Urinary bladder (tissue), 4 donors: ENCODE results near the gene DUS2. TPM values are rescaled to one million over a fixed set of nuclear protein-coding genes. Genes with fewer than 3 reads are reported as not detected.
A peak's percentile ranks its signal among the peaks of the same experiment; 100 is the strongest.

Experiments
- DNase-seq: peaks from one replicate; pipeline ENCODE4 v3.0.0-alpha.2; 2015; ENCODE audit errors: extremely low spot score
- H3K27ac ChIP-seq: one replicate; pipeline ENCODE4 v1.5.1; 2013; ENCODE audit warnings: low read depth, mild to moderate bottlenecking, moderate library complexity
- H3K36me3 ChIP-seq: one replicate; pipeline ENCODE4 v1.6.1; 2013; ENCODE audit warnings: mild to moderate bottlenecking, moderate library complexity; ENCODE audit not compliant: insufficient read depth
- H3K4me1 ChIP-seq: one replicate; pipeline ENCODE4 v1.6.1; 2013; ENCODE audit warnings: mild to moderate bottlenecking, moderate library complexity; ENCODE audit not compliant: insufficient read depth
- H3K4me3 ChIP-seq: one replicate; pipeline ENCODE4 v1.5.1; 2013; ENCODE audit warnings: low read depth, low read length
- WGBS: extraction: QIAGEN DNeasy Blood & Tissue Kit; methylation state at CpG from one replicate; pipeline ENCODE4 v1.1.7; 2013; 5-methylcytosine and 5-hydroxymethylcytosine counted together
- polyA plus RNA-seq: library from polyadenylated mRNA; stranded (reverse); fragments of 200-250 nt; gene quantifications from one replicate; pipeline ENCODE4 v1.2.3, GENCODE V29; 2013
- total RNA-seq: library from RNA; depleted of rRNA; stranded (reverse); fragments of >200 nt; gene quantifications from one replicate; pipeline ENCODE4 v1.2.3, GENCODE V29; 2014
- donor health status: healthy with polysubstance abuse.
- donor health status: healthy.

The DUS2 gene
- total RNA-seq (14.7 TPM), polyA plus RNA-seq (8.5 TPM)

- peak within 1 kb of the TSS; percentile 86 for H3K27ac ChIP-seq
- peak; percentile 80 for DNase-seq
- H3K36me3 ChIP-seq: no peaks in the 10 kb centered on the region
- no peaks in the 10 kb centered on the region for H3K4me1 ChIP-seq
- under 1% methylated on average over 84 of the region's 84 CpGs for WGBS
- peak within 1 kb of the TSS; percentile 91 for H3K4me3 ChIP-seq
These were observed at the start of gene DUS2, which contains the start of gene DDX28 for GRCh38 chr16:68022728-68023537. Gene DUS2, plus strand, starts transcription at chr16:68023284. Its CDS starts 14,740 bp downstream, at chr16:68038024. Gene DDX28, minus strand, starts transcription at chr16:68023232. Its CDS starts 30 bp downstream, at chr16:68023202.

GRCh38 chr16:67975321-67976105, 47.6 kb upstream of the DUS2 start:
- no peaks in the 10 kb centered on the region for H3K4me1 ChIP-seq
- 71% methylated on average over 14 of the region's 14 CpGs for WGBS
- H3K4me3 ChIP-seq: no peak overlapping the region
- DNase-seq: no peak
- H3K27ac ChIP-seq: no peak overlapping the region
- H3K36me3 ChIP-seq: no peaks in the 10 kb centered on the region

GRCh38 chr16:67976205-67976604, 46.9 kb upstream of the DUS2 start:
- Histone ChIP-seq H3K27ac (no peak overlapping the region), H3K4me3 (no peak overlapping the region), H3K36me3 (no peaks in the 10 kb centered on the region), H3K4me1 (no peaks in the 10 kb centered on the region)
- no peak for DNase-seq
- 94% methylated on average over 2 of the region's 2 CpGs for WGBS

- Histone ChIP-seq H3K4me1 (no peaks in the 10 kb centered on the region), H3K4me3 (no peak overlapping the region), H3K36me3 (no peaks in the 10 kb centered on the region), H3K27ac (no peak overlapping the region)
- 74% methylated on average over 5 of the region's 5 CpGs for WGBS
- no peak for DNase-seq
These were observed 46.1 kb upstream of the DUS2 start for GRCh38 chr16:67977005-67977404.

- Histone ChIP-seq H3K4me3 (no peak overlapping the region), H3K36me3 (no peaks in the 10 kb centered on the region), H3K4me1 (no peaks in the 10 kb centered on the region), H3K27ac (no peak overlapping the region)
- no peak for DNase-seq
- WGBS: 79% methylated on average over 9 of the region's 9 CpGs
These were observed 45.4 kb upstream of the DUS2 start for GRCh38 chr16:67977469-67978227.

GRCh38 chr16:67979955-67980678, 43.0 kb upstream of the DUS2 start, which contains the start of gene DPEP3:
Gene DPEP3, minus strand, starts transcription at chr16:67980499. Its CDS starts 119 bp downstream, at chr16:67980380.
- Histone ChIP-seq H3K27ac (no peak within 1 kb of the TSS), H3K4me3 (no peak within 1 kb of the TSS), H3K4me1 (no peaks in the 10 kb centered on the region), H3K36me3 (no peaks in the 10 kb centered on the region)
- DNase-seq: no peak
- 58% methylated on average over 62 of the region's 62 CpGs for WGBS

GRCh38 chr16:67982011-67982696, 40.9 kb upstream of the DUS2 start:
- H3K27ac ChIP-seq: no peak overlapping the region
- no peak for DNase-seq
- H3K36me3 ChIP-seq: no peaks in the 10 kb centered on the region
- no peaks in the 10 kb centered on the region for H3K4me1 ChIP-seq
- 95% methylated on average over 49 of the region's 49 CpGs for WGBS
- H3K4me3 ChIP-seq: no peak overlapping the region

- H3K36me3 ChIP-seq: no peaks in the 10 kb centered on the region
- H3K27ac ChIP-seq: no peak overlapping the region
- WGBS: 86% methylated on average over 5 of the region's 5 CpGs
- H3K4me1 ChIP-seq: no peaks in the 10 kb centered on the region
- DNase-seq: no peak
- H3K4me3 ChIP-seq: no peak overlapping the region
These were observed 36.1 kb upstream of the DUS2 start for GRCh38 chr16:67986949-67987348.

- Histone ChIP-seq H3K4me1 (no peaks in the 10 kb centered on the region), H3K27ac (no peak overlapping the region), H3K4me3 (no peak overlapping the region), H3K36me3 (no peaks in the 10 kb centered on the region)
- DNase-seq: no peak
- WGBS: 69% methylated on average over 11 of the region's 11 CpGs
These were observed 35.5 kb upstream of the DUS2 start for GRCh38 chr16:67987460-67988160.

- 76% methylated on average over 3 of the region's 3 CpGs for WGBS
- Histone ChIP-seq H3K36me3 (no peaks in the 10 kb centered on the region), H3K27ac (no peak overlapping the region), H3K4me3 (no peak overlapping the region), H3K4me1 (no peaks in the 10 kb centered on the region)
- no peak for DNase-seq
These were observed 34.4 kb upstream of the DUS2 start for GRCh38 chr16:67988675-67989074.

GRCh38 chr16:67989322-67990017, 33.6 kb upstream of the DUS2 start:
- H3K36me3 ChIP-seq: no peaks in the 10 kb centered on the region
- H3K27ac ChIP-seq: no peak overlapping the region
- no peaks in the 10 kb centered on the region for H3K4me1 ChIP-seq
- WGBS: 79% methylated on average over 8 of the region's 8 CpGs
- no peak for DNase-seq
- H3K4me3 ChIP-seq: no peak overlapping the region

GRCh38 chr16:67990018-67990386, 33.1 kb upstream of the DUS2 start:
- no peak overlapping the region for H3K27ac ChIP-seq
- no peaks in the 10 kb centered on the region for H3K36me3 ChIP-seq
- WGBS: 73% methylated on average over 6 of the region's 6 CpGs
- no peaks in the 10 kb centered on the region for H3K4me1 ChIP-seq
- no peak for DNase-seq
- no peak overlapping the region for H3K4me3 ChIP-seq
